ENCODE measurements around the gene ZKSCAN1. TPM values are rescaled to one million over a fixed set of nuclear protein-coding genes. Genes with fewer than 3 reads are reported as not detected.

ZKSCAN1 gene
- total RNA-seq, 4 donors from 2014 or later: 20.9 to 96.7 (median 53.6) TPM

DNA sequence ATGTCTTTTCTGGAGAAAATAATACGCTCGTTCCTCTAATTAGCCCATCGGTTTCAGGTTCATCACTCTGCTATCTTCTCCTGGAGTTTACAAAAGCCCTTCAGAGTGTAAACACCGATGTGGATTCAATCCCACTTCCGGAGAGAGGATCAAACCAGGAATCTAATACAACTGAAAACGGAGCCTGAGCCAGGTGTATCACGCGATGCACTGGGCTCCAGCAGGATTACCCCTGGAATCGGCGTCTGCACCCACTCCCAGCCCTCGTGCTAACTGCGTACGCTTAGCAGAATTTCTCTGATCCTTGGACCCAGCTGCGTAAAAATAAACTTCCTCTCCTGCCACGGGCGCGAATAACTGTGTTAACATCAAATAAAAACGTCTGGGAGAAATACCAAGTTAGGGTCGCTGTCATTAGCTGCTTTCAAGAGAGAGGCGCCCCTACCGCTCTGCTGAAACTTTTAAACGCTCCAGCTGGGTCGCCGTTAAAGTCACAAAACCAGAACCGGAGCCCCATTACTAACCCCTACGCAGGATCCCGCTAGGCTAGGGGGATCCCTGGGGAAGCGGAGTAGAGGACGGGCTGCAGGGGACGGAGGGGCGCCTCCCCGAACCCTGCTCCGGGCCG is 65.6 kb downstream of the ZKSCAN1 start:
- H3K27ac ChIP-seq: peak overlapping the region; percentile 73 to 84
- no peak for DNase-seq
- H3K9me3 ChIP-seq: no peaks in the 10 kb centered on the region
- H3K4me3 ChIP-seq: peak overlapping the region; percentile 75 to 97
- no peaks in the 10 kb centered on the region for H3K27me3 ChIP-seq
- TF ChIP-seq POLR2A (IDR thresholded peaks at IDR 0.05): no peak
- TF ChIP-seq, protein P1, sequence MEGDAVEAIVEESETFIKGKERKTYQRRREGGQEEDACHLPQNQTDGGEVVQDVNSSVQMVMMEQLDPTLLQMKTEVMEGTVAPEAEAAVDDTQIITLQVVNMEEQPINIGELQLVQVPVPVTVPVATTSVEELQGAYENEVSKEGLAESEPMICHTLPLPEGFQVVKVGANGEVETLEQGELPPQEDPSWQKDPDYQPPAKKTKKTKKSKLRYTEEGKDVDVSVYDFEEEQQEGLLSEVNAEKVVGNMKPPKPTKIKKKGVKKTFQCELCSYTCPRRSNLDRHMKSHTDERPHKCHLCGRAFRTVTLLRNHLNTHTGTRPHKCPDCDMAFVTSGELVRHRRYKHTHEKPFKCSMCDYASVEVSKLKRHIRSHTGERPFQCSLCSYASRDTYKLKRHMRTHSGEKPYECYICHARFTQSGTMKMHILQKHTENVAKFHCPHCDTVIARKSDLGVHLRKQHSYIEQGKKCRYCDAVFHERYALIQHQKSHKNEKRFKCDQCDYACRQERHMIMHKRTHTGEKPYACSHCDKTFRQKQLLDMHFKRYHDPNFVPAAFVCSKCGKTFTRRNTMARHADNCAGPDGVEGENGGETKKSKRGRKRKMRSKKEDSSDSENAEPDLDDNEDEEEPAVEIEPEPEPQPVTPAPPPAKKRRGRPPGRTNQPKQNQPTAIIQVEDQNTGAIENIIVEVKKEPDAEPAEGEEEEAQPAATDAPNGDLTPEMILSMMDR (IDR thresholded peaks at IDR 0.05): no peak
- intact Hi-C loops (cut with DNase I; ENCODE audit: low total_unique reads): loop anchor here (2.0 kb wide), 1 partner anchor 46 kb away; the partner anchor contains the start of gene MBLAC1
- no peaks in the 10 kb centered on the region for H3K4me1 ChIP-seq
- H3K36me3 ChIP-seq: no peaks in the 10 kb centered on the region

DNA sequence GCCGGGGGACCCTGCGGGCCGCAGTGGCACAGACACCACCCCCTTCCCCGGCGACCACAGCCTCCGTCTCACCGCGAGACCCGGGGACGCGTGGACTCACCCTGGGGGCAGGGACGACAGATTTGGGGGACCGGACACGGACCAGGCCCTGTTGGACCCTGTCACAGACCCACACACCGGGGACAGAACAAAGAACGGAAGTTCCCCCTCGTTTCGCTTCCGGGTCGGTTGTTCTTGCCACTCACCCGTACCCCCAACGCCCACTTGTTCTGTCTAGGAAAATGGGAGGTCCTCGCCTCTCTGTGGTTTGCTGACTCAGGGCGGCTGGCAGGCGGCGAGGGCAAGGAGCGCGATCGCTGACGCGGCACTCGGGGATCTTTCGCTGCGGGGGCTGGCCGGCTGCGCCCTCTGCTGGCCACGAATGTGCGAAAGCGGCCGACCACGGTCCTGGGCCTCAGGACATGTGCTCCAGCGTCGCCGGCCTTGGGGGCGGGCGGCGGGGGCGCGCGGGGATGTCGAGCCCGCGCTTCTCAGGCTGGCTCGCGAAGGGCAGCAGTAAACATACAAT is 66.2 kb downstream of the ZKSCAN1 start, which contains the start of gene ZNF3:
Gene ZNF3 (minus strand): TSS at position 189 of the 568 bp plus-strand sequence. CDS start 4,366 bp downstream, outside the sequence.
- H3K27me3 ChIP-seq: no peaks in the 10 kb centered on the region
- DNase-seq: peak; percentile 98 to 99
- intact Hi-C loops (cut with DNase I; ENCODE audit: low total_unique reads): loop anchor here (2.0 kb wide), 1 partner anchor 45 kb away; the partner anchor contains the start of gene MBLAC1

DNA sequence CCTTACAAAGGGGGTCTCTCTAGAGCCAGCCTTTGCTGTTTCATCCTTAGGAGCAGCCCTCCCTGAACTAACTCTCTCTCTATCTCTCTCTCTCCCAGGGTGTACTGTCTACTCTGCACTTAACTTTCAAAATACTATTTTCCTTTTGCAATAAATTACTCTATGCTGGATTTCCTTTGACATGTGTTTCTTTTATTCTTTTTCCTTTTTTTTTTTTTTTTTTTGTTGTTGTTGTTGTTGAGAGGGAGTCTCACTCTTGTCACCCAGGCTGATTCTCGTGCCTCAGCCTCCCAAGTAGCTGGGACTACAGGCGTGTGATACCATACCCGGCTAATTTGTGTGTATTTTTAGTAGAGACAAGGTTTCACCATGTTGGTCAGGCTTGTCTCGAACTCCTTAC is 67.6 kb downstream of the ZKSCAN1 start:
- H3K4me1 ChIP-seq: peaks cover 0 to 5% of the 10 kb centered on the region in 2 donors
- intact Hi-C loops (cut with DNase I; ENCODE audit: low total_unique reads): no loop called here
- peak overlapping the region in 1 of 2 donors; percentile 71 for H3K27ac ChIP-seq

More for the DNA sequence above, 66.2 kb downstream of the ZKSCAN1 start, which contains the start of gene ZNF3:
- H3K9me3 ChIP-seq: no peaks in the 10 kb centered on the region
- H3K4me3 ChIP-seq: peak within 1 kb of the TSS; percentile 75 to 97
- TF ChIP-seq POLR2A (IDR thresholded peaks at IDR 0.05): peak; percentile 35 to 75
- TF ChIP-seq, protein P1 (IDR thresholded peaks at IDR 0.05): peak; percentile 95 to 98 (median 96)
- peak within 1 kb of the TSS; percentile 73 to 84 for H3K27ac ChIP-seq
- no peaks in the 10 kb centered on the region for H3K36me3 ChIP-seq
- H3K4me1 ChIP-seq: no peaks in the 10 kb centered on the region

DNA sequence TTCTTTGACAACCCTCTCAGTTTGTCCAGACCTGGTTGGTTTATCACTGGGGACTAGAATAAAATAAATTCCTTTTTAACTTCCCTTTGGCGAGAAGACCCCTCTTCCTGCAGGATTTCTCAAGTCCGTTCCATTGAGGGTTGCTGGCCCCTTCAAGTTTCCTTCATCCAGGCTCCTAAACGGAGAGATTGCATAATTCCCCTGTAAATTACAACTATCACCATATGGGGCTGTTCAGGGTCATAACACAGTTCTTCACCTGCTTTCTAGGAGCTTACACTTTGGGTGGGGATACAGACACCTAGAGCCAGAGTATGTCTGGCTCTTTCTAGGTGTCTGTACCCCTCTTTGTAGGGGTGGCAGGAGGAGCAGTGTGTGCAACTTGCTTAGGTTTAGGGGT is 70.1 kb downstream of the ZKSCAN1 start:
- Histone ChIP-seq H3K9me3 (no peaks in the 10 kb centered on the region), H3K27me3 (no peaks in the 10 kb centered on the region), H3K36me3 (no peaks in the 10 kb centered on the region), H3K4me1 (peaks cover 0 to 10% of the 10 kb centered on the region in 2 donors), H3K27ac (peak overlapping the region in 1 of 2 donors; percentile 95), H3K4me3 (no peak overlapping the region)
- no peak for DNase-seq
- intact Hi-C loops (cut with DNase I; ENCODE audit: low total_unique reads): no loop called here
- TF ChIP-seq, protein P1 (IDR thresholded peaks at IDR 0.05): no peak
- no peak for TF ChIP-seq POLR2A (IDR thresholded peaks at IDR 0.05)

More for the DNA sequence above, 67.6 kb downstream of the ZKSCAN1 start:
- Histone ChIP-seq H3K4me3 (no peak overlapping the region), H3K9me3 (no peaks in the 10 kb centered on the region), H3K36me3 (no peaks in the 10 kb centered on the region), H3K27me3 (no peaks in the 10 kb centered on the region)
- no peak for TF ChIP-seq POLR2A (IDR thresholded peaks at IDR 0.05)
- TF ChIP-seq, protein P1 (IDR thresholded peaks at IDR 0.05): no peak
- DNase-seq: no peak
